NCI-H748 (cell line): Measurements from ENCODE around the gene RAB14.

Source experiments
- DNase-seq: peaks from one replicate; lab custom pipeline; 2025; ENCODE audit not compliant: unreplicated experiment; lab: John Stamatoyannopoulos, UW

The RAB14 gene

DNA sequence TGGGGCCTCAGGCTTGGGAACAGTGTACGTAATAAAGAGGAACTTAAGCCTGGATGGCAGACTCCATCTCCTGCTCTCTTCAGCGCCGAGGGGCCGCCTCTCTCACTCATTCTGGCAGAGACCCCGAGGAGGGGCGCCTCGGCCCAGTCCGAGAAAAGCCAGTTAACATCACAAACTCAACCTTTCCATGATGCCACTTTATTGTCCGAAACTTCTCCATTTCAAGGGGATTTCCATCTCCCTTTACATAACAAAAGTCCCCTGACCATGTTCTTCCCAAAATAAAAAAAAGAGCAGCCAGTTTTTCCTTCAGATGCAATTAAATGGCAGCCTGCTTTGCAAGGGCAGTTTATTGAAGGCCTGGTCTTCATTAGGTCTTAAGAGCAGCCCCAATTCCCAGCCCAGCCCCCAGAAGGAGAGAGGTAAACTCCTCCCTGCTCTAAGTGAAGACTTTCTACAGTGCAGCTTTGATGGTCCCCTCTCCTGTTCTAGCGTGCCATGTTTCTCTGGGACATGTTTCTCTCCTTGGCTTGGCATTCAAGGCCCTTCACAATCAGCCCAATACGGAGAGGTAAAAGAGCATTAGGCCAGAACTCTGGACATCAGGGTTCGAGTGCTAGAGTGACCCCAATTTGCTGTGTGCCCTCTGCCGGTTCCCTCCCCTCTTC, 19.5 kb upstream of the RAB14 start:
- DNase-seq = no peak

DNA sequence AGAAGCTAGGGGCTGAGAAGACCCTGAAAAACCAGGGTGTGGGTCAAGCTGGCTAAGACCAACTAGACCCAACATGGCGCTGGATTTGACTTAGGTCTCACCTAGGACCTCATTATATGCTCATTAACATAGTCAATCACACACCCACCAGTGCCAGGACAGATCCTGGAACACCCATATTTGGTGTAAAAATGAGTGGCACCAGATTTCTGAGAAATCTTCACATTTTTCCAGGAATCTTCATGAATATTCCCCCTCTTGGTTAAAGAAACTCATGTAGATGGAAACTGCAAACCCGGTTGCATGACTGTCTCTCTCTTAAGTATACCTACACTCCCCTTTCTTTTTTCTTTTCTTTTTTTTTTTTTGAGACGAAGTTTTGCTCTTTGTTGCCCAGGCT, 17.9 kb upstream of the RAB14 start:
- no peak for DNase-seq

- no peak for DNase-seq
Observed at GRCh38 chr9:121218357-121219027, 16.8 kb upstream of the RAB14 start.

DNA sequence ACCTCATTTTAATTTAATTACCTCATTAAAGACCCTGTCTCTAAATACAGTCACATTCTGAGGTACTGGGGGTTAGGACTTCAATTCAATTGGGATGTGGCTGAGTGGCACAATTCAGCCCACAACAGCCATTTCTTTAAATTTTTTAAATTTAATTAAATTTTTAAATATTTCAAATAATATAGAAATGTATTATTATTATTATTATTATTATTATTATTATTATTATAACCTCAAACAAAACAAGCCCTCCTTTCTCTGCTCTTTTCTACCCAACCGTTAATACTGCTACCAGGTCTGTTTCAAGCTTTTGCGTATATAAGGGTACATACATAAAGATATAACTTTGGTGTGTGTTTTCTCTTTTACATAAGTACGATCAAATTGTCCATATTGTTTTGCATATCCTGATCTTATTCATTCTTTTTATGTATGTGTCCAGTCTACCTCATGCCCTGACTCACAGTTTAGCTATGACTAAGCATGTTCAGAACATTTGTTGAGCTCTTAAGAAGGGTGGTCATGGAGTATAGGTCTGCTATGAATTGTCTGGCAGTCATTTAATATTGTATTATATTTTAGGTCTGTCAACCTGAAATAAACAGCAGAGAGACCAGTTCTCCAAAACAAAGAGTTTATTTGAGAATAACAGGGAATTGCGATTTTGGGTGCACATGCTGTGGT, 16.1 kb upstream of the RAB14 start:
- DNase-seq = no peak

DNA sequence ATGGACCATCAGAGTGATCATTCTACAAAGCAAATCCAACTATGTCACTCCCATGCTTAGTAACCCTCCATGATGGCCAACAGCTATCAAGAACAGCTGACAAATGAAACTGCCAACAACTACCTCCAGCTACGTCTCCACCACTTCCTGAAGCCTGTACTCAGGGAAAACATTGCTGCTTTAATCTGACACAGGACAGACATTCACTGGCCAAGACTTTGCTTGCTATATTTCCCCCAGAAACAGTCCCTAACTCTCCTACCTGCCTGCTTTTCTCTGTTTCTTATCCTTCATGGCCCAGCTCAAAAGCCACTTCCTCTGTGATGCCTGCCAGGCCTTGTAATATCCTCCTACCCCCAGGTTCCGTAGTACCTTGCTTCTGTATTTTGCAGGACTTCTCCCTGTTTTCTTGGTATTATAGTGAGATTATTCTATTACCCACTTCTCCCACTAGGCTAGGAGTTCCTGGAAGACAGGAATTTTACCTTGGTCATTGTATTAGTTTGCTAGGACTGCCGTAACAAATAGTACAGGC, 14.7 kb upstream of the RAB14 start:
- no peak for DNase-seq

DNA sequence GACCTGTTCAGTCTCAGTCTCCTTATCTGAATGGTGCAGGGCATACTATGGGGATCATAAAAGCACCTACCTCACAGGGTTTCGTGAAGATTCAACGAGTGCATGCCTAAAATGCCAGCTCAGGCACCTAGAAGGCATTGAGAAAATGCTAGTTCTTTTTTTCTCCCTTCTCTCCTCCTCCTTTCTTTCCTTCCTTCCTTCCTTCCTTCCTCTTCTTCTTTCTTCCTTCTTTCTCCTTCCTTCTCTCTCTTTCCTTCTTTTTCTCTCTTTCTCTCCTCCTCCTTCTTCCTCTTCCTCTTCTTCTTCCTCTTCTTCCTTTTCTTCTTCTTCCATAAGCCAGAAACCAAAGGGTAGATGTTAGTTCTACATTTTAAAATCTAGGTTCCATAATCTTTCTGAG, 12.3 kb upstream of the RAB14 start:
- DNase-seq = no peak

GRCh38 chr9:121213136-121213806, 11.6 kb upstream of the RAB14 start:
- DNase-seq = peak; percentile 86

GRCh38 chr9:121210536-121210935, 8.9 kb upstream of the RAB14 start:
- no peak for DNase-seq

GRCh38 chr9:121207371-121207940, 5.8 kb upstream of the RAB14 start:
- DNase-seq = no peak

- DNase-seq = no peak
Observed at GRCh38 chr9:121206516-121207370, 5.1 kb upstream of the RAB14 start.

DNA sequence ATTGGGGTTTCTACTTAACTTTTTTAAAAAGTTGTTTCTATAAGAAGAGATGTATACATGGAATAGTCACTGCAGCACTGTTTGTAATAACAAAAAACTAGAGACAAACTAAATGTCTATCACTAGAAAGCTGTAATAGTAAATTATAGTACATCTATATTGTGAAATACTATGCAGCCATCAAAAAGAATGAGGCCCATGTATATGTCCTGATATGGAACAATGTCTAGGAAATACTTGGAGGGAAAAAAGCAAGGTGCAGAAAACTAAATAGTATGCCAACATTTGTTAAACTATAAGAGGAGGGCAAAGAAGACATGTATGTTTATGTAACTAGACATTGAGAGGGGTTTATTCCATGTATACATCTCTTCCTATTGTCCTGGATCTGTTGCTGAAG, 2.9 kb upstream of the RAB14 start:
- no peak for DNase-seq

DNA sequence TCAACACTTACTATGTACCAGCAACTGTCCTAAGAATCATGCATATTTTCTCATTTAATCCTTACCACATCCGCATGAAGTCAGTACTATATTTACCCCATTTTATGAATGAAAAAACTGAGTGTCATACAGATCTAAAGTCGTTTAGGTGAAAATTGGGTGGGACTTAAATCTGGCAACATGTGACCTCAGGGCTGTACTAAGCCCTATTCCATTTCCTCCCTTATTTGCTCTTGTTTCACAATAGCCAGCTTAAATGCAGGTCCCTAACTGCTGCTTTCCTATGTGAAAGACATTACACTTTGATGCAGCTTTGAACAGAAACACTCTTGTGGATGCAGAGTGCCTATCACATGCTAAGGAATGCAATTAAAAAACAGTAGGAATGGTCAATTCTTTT, 2.5 kb upstream of the RAB14 start:
- DNase-seq = no peak

DNA sequence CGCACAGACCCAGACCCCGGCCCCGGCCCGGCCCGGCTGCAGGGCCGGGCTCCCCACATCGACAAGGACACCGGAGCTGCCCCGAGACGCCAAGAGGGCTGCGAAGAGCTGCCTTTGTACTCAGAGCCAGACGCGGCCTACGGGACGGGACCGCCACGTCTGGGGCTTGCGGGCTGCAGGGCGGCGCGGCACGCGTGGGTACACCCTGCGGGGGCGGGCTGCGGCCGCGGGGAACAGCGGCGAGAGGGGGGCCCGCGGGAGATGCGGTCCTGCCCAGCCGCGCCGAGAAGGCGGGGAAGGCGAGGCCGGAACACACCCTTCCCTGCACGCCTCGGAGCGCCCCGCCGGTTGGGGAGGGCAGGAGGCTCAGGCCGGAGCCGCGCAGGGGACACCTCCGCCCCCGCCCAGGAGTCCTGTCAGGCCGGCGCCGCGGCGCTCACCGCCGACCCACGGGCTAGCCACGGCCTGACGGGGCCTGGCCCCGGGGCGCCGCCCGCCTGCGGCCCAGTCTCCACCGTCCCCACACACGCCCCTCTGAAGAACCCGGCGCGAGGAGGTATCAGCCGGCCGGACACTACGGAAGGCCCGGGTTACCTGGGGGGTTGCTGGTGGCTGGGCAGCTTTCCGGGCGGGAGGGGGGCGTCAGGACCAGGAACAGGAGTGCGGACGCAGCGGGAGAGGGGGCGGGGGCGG, 478 bp downstream of the RAB14 start:
- DNase-seq = peak; percentile 67

DNA sequence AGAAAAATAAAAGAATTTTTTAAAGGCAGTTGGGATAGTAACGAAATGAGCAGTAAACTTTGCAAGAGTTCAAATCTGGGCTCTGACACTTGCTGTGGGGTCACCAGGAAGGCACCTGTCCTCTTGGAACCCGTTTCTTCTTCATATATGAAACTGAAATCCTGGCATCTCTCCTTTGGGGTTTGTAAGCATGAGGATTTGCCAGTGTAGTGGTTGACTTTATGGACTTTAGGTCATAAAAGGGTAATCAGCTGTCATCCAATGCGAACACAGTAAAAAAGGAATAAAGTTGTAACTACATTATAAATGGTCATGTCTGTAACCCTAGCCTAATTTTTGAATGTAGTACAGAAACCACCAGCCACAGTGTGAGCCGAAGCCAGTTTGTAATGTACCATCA, 1.3 kb downstream of the RAB14 start:
- DNase-seq = no peak

DNA sequence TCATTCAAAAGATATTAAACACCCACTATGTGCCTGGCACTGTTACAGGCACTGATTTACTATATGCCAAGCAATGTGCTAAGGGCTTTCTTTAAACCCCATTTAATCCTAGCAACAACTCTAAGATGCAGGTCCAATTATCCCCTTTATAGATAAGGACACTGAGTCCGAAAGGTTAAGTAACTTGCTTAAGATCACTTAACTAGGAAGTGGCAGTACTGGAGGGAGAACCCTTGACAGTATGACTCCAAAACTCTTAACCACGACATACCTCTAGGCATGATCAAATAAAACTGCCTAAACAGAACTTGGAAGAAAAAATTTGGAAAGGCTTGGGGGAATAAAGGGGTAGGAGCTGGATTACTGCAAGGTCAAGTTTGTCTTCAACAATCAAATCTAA, 1.7 kb downstream of the RAB14 start:
- no peak for DNase-seq

DNA sequence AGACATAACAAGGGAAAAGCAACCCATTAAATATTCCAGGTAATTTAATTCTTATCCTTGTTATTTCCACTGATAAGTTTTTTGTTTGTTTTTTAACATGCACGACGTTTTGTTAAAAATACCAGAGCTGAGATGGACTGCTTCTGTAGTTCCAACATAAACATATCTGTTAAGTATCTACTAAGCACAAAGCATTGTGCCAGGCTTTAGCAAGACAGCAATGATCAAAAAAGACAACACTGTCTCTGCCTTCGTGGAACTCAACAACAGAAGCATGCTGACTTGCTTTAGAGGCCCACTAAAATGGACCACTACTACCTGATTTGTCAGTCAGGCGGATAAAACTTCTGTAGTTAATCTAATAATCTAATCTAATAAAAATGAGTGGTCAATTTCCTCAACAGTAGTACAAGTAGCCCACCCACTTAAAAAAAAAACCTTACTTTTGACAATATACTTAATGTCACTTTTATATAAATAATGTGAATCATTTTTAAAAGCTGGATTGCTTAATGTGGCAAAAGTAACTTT, 3.1 kb downstream of the RAB14 start:
- DNase-seq = no peak

DNA sequence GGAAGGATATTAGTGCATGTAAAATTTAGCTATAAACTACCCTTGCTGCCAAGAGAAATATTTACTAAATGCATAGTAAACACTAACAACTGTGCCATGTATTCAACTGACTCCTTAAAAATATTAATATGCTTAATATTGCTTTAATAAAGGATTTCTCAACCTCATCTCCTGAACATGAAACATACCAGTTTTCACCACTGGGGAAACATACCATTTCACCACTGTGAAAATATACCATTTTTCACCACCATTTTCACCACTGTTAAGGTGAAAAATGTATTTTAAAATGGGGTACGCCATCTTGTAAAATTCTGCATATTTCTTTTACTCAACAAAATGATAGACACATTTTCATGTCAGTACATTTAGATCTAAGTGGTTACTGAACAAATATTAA, 4.5 kb downstream of the RAB14 start:
- DNase-seq = no peak

GRCh38 chr9:121196389-121196788, 5.3 kb downstream of the RAB14 start:
- DNase-seq = no peak

- no peak for DNase-seq
Observed at GRCh38 chr9:121194730-121195129, 6.9 kb downstream of the RAB14 start.
